Measurements from ENCODE around the gene CD109.
"Not testable (repeated sequence)": the region's sequence is repeated elsewhere in the genome, so short reads cannot be mapped to it uniquely, and the experiment has no call there.

CD109 gene

DNA sequence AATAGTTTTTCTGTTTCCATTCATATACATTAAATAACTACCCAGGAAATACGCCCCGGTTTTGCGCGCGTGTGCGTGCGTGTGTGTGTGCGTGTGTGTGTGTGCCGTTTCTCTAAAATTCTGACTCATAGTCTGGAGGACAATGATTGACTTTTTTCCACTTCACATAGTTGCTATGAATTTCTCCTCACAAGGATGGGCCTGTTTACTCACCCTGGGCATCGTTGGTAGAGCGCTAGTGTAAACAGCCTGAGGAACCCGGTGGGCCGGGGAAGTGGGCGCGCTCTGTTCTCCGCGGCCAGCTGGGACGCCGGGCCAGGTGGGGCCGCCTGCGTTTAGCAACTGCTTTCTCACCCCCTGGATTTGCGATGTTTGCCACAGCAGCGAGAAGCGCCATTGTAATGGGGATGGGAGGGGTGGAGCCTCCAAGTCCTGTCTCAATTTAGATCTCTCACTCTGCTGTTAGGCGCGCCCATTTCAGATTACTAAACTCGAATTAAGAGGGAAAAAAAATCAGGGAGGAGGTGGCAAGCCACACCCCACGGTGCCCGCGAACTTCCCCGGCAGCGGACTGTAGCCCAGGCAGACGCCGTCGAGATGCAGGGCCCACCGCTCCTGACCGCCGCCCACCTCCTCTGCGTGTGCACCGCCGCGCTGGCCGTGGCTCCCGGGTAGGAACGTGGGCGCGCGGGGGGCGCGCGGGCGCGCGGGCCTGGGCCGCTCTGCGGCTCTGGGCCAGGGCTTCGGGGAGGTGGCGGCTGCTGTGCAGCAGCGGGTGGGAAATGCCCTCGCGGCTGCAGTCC lies at the start of gene CD109:
Gene CD109, plus strand, starts transcription at position 585 of the 803 bp plus-strand sequence. Its CDS starts 13 bp downstream, at position 598.
- DNase-seq, result no peak

DNA sequence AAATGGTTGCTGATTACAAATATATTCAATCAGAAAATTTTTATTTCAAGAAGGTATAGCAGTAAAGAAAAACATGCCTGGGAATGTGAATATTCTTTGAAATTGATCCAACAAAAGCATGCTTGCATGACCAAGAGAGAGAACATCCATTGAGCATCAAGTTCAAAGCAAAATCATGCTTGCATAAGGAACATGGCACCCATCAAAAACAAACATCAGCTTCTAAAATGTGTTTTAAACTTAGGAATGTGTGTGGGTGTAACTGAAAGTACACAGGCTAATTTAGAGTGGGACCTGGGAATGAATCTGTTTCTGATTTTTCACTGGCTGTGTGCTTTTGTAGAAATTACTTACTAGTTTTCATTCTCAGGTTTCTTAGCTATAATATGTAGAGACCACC lies 47.8 kb upstream of the CD109 start:
- DNase-seq, result no peak

DNA sequence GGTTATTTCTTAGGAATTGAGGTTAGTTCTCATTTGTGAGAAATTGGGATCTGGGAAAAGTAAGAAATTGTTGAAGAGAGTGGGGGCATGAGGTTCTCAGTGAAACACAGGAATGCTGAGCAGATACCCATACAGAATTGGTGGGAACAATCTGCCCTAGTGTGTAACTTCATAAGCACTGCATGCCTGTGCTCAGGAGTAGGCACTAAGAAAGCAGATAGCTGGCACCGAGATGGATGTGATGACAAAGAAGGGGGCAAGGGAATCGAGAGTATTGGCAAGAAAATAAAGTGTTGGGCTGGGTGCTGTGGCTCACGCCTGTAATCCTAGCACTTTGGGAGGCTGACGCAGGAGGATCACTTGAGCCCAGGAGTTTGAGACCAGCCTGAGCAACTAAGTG lies 46.2 kb upstream of the CD109 start:
- DNase-seq, result no peak

DNA sequence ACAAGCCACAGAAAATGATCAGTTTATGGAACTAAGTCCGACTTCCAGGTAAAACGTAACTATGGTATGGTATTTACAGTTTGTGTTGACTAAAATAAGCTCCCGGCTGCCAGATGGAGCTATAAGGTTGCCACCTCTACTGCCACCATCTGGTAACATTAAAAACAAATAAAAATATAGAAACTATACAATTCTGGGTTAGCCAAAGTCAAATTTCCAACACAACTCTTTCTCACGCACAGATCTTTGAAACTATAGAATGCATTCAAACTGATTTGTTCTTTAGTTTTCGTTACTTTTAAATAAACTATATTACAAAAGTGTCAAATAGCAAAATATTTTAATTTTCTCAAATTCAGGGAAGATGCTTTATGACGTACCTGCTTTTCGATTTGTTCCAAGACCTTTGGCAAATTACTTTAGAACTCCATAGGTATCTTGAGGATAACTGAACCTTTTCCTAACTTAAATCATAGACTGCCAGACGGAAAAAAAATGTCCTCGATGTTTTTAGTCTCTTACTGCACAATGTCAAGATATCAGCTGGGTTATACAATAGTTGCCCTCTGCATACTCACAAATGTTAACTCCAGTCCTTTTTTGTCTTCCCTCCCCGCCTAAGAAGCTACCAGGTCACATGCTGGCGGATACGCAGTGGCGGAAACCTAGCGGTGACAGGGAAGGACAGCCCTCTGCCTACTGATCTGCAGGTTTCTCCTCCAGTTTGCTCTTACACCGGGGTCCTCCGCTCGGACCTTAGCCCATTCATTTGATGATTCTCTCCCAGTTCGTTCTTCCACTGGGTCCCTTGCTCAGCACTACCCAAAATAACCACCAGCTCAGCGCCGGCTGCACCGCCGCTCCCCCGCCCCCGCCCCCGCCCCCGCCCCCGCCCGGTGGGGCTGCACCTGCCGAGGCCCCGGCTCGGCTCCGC lies 43.1 kb upstream of the CD109 start:
- peak; percentile 51 for DNase-seq

DNA sequence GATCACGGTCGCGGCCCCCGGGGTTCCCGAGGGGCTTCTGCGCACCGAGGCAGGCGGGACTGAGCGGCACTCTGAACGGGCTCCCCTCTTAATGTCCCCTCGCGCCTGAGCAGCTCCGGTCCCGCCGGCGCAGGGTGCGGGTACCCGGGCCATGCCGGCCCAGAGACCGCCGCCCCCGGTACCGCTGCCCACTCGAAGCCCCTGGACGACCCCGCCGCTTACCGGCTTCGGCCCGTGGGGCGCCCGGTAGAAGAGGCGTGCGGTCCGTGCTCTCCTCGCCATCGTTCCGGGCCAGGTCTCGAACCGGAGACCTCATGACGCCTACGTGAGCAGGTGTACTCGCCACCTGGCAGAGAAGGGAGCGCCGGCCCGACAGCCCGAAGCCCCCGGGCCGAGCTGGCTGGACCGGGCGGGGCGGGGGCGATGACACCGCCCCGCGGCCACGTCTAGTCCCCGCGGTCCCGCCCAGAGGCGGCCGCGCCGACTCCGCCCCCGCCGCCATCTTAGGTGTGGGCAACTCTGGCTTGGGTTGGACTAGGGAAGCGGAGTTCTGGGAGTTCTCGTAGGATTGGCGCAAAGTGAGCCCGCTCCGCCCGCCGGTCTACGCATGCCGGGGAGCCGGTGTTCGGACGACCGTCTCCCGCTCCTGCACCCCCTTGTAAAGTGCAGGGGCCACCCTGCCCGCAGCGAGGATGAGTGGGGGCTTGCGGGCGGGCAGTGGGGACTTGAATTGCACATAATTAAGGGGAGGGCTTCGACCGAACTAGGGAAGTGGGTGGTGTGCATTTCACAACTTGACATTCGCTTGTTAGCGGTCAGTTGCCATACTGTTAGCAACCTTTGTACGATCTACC lies 42.2 kb upstream of the CD109 start, which contains the start of gene SLC17A5:
Gene SLC17A5, minus strand, starts transcription at position 422 of the 854 bp plus-strand sequence. Its CDS starts 106 bp downstream, at position 316.
- DNase-seq, result peak; percentile 92

DNA sequence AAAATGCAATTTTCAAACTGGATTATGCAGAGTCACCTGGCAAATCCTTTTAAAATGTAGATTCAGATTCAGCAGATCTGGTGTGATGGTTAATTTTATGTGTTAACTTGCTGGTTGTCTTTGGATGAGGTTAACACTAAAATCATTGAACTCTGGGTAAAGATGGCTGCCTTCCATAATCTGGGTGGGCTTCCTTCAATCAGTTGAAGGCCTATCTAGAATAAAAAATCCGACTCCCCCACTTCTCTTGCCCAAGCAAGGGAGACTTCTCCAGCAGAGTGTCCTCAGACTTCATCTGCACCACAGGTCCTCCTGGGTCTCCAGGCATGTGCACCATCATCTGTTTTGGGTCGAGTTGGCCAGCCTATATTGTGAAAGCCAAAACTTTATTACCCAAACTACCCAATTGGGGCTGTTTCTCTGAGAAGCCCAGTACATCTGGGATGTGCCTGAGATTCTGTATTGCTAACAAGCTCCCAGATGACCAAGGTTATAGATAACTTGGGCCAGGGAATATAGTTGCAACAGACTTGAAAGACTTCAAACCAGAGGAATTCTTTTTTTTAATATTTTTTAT lies 40.6 kb upstream of the CD109 start:
- DNase-seq, result no peak

DNA sequence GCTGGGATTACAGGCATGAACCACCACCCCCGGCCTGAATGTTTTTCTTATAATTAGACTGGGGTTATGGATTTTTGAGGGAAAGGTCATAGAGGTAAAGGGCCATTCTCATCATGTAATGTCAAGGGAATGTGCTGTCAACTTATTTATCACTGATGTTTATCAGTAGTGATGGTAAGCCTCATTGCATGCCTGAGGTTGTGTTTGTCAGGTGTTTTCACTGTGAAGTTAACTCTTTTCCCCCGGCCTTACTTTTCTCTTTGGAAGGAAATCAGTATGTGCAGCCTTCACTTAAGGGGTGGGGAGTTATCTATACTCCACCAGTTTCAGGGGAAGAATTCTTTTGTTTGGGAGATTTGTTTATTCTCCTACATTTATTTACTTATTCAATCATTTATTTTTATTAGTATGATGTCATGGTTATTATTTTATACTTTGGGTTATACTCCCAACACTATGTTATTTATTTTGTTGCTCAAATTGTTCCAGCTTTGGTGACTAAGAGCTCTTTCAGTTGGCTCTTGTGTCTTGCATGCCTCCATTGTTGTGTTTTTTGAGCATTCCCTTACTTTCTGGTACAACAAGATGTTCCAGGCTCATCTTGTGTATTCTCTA lies 39.4 kb upstream of the CD109 start:
- DNase-seq, result no peak

DNA sequence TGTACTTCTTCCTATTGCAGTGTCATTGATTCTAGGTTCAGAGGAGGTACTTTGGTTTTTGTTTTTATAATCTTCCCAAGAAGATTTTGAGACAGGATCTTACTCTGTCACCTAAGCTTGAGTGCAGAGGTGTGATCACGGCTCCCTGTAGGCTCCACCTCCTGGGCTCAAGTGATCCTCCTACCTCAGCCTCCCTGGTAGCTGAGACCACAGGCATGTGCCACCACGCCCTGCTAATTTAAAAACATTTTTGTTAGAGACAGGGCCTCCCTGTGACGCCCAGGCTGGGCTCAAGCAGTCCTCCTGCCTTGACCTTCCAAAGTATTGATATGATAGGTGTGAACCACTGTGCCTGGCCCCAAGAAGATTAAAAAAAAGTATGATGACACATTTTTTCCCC lies 38.8 kb upstream of the CD109 start:
- DNase-seq, result no peak

DNA sequence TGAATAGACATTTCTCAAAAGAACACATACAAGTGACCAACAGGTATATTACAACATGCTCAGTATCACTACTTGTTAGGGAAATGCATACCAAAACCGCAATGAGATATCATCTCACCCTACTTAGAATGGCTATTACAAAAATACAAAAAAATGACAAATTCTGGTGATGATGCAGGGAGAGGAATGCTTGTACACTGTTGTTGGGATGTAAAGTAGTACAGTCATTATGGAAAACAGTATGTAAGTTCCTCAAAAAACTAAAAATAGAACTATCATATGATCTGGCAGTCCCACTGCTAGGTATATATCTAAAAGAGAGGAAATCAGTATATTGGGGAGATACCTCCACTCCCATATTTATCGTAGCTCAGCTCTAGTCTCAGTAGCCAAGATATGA lies 31.3 kb upstream of the CD109 start:
- no peak for DNase-seq

DNA sequence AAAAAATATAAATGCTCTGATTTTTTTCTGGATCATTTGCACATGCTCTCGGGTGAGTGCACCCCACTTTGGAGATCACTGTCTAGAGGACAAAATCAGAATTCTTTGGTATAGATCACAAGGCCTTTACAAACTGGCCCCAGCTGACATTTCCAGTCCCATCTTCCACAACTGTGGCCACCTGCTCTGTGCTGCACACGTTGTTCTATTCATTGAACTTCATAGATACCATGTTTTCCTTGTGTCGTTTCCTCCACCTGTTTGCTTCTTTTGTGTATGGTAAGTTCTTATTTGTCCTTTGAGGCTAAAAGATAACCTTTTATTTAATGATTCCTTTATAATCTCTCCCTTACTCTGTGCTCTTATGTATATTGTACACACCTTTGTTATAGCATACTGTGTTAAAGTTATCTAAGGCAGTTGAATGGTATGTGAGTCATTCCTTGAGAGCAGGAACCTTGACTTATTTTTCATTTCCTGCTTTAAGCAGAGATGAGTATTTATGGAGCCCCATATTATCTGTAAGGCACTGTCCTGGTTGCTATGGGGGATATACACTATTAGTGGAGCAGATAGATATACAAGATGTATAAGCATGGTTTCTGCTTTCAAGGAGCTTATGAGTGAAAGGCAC lies 30.2 kb upstream of the CD109 start:
- DNase-seq, result no peak

DNA sequence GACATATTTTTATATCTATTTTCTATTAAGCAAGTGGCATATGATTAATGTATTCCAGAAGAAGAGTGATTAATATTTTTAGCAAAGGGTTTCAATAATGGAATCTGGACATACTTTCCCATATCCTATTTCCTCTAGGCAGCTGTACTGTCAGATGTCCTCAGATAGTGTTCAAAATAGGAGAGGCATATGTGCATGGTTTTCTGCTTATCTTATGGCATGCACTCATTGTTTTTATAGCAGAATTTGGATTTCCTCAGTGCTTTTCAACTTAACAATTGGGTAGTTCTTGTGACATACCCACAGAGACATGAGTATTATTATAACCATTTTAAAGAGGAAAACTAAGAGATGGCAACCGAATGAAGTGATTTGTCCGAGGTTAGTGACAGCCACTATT lies 29.6 kb upstream of the CD109 start:
- no peak for DNase-seq

DNA sequence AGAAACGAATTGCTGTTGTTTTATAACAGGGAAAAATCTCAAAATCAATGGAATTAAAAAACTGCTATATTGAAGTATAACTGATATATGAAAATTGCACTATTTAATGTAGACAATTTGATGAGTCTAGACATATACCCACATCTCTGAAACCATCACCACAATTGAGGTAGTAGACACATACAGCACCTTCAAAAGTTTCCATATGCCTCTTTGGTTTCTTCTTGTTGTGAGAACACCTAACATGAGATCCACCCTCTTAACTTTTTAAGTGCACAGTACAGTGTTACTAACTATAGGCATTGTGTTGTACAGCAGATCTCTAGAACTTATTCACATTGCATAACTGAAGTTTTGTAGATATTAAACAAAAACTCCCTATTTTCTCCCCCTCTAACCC lies 28.2 kb upstream of the CD109 start:
- no peak for DNase-seq

DNA sequence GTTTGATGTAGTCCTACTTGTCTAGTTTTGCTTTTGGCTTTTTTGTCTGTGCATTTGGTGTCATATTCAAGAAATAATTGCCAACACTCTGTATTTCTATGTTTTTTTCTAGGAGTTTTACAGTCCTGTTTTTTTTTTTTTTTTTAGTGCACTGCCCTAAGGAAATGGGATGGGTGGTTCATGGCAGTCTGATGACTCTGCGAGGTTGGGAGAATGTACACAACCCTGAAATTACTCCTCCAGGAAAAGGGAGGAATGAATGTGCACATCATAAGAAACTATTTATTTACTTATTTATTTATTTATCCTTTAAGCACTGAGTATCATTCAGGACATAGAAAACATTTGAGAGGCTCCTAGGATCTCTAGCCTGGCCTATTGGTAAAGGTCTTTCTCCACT lies 27.0 kb upstream of the CD109 start:
- DNase-seq, result no peak

DNA sequence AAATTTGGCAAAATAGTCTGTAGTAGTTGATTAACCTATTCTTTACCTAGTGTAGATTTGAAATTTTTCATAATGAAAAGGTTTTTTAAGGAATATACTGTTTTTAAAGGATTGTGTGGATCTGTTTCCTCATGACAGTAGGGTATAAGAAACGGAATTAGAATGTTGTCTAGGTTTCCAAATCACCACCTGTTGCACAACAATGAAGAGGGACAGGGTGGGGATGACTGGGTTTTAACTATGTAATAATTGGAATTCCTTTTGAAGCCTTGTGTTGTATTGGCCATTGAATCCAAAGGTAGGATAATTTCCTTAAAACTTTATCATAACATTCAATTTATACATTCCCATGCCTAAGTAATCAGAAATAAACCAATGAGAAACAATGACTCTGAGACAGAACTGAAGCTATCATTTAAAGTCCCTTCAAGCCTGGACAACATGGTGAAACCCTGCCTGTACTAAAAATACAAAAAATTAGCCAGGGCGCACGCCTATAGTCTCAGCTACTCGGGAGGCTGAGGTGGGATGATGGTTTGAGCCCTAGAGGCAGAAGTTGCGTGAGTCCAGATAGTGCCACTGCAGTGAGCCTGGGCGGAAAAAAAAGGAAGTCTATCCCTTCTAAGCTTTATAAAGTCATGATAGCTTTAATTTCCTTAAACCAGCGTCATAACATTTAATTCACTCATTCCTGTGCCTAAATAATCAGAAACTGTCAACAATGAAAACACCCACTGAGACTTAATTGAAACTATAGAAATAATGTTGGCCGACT lies 23.9 kb upstream of the CD109 start:
- no peak for DNase-seq

DNA sequence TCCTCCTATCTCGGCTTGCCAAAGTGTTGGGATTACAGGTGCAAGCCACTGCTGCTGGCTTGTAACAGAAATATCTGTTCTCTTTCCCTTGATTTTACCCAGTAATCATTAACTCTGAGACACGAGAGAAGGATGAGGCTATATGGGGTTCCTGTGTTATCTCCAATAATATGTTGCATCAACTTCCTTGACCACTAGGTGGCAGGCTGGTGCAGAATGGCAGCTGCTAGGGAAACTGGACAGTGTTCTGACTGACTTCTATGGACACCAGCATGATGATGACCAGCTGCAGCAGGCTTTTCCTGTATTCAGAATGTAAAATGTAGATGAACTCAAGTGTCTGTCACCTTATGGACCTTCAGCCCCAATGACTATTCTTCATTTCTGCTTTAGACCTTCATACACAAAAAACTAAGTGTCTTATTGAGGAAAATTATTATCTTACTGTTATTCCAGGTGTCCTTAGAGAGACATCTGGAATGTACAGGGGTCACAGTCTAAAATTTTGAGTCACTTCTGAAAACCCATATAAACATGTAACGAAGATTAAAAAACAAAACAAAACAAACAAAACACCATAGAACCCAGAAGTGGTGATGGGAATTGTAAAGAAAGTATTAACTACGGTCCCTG lies 20.4 kb upstream of the CD109 start:
- DNase-seq, result no peak

DNA sequence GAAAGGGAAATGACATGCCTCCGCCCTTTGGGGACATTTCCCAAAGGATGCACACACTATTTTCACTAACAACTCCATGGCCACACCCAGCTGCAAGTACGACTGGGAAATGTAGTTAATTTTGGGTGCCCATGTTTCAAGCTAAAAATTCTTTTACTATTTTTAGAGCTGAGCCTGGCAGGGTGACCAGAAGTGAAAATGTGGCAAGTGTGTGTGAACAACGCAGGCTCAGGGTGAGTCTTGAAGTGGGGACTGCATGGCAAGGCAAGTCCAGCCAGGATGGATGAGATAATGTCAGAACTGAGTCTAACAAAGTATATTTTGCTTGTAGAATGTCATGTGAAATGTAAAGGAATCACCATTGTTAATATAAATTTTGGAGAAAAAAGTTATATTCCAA lies 17.0 kb upstream of the CD109 start:
- no peak for DNase-seq

DNA sequence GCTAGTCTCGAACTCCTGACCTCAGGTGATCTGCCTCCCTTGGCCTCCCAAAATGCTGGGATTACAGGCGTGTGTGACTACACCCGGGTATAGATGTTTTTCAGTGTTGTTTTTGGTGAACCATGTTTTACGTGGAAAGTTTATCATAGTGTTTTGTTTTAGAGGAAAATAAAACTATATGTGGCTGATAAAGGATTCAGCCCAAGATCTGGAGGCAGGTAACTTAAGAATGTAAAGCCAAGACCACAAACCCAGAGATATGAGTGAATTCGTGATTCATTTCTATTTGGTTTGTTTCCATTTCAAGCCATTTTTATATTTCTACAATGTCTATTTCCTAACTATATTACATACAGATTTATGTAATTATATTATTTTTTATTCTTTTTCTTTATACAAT lies 16.2 kb upstream of the CD109 start:
- not testable (repeated sequence) for DNase-seq

DNA sequence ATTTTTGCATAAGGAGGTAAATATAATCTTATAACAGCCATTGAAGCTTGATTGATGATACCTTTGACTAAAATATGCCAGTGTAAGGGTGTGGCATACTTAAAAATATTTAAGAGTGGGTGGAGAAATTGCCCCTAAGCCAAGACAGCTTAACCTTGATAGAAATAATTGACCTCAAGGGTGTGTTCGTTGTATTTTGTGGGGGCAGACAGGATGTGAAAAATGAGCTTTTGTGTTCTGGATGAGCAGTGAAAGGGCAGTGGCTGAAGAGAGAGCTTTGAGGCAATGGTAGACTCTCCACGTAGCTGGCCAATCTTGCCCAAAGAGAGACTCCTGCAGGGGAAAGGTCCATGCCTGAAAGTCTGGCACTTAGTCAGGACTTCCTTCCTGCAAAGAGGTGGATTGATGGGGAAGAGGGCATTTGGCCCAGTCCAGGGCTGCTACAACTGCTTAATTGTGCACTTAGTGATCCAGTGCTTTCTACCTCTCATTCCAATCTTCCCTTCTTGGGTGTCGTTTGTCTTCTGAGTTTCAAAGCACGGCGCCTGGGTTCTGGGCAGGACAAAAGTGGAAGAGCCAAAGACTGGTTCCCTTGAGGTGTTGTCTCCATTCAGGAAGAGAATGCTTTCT lies 15.6 kb upstream of the CD109 start:
- DNase-seq, result no peak

DNA sequence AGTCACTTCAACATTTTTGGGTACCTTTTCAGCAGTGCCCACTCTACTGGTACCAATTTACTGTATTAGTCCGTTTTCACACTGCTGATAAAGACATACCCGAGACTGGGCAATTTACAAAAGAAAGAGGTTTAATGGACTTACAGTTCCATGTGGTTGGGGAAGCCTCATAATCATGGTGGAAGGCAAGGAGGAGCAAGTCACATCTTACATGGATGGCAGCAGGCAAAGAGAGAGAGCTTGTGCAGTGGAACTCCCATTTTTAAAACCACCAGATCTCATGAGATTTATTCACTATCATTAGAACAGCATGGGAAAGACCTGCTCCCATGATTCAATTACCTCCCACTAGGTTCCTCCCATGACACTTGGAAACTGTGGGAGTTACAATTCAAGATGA lies 12.4 kb upstream of the CD109 start:
- not testable (repeated sequence) for DNase-seq

DNA sequence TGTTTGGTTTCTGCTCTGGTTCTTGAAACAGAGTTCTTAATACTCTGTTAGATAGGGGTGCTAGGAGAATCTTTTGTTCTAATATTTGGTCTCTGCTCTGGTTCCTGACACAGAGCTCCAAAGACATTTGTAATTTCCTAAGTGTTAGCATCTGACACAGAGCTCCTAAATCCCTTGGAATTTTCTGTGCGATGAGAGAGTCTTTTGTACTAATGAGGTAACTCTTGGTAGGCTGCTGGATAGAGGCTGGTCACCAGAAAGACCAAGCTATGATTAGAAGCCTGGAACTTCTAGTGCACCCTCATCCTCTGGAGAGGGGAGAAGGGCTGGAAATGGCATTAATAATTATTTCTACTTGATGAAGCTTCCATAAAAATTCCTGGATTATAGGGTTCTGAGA lies 7.7 kb upstream of the CD109 start:
- DNase-seq, result no peak

Measured in GF-D8 (cell line).